Measurements from ENCODE around the gene LIAS.
"Not testable (repeated sequence)": the region's sequence is repeated elsewhere in the genome, so short reads cannot be mapped to it uniquely, and the experiment has no call there.

LIAS gene

DNA sequence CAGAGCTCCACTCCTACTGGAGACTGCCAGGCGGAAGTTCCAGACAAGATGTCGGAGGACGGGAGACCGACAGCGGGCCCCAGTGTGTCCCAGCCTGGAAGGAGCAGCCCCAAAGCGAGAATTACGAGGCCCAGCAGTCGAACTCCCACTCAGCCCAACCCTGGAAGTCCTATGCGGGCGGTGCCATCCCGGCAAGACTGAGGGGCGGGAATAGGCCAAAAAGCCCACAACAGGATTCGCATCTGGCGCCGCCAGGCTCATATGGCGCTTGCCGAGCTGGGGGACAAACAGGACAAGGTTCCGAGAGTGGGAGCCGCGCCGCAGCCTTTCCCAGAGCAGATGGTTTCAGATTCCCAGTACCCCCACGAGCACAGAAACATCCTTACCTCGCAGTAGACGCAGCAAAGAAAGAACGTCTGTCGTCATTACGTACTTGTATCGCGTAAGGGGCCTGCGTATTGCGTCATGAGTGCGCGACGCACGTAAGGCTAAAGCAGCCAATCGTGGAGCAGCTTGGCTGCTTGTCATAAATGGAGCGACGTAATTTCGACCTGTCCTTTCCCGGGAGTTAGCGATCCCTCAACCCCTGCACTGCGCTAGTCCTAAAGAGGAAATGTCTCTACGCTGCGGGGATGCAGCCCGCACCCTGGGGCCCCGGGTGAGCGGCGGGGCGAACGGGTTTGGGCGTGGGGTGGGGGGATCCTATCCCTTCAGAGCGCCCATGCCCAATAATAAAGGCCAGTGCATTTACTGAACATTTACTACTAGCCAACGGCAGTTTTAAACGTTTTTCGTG lies at the start of gene LIAS, which contains the start of gene RPL9:
TSS of gene LIAS (plus strand) at position 552 of the 796 bp plus-strand sequence. CDS start at position 614, 62 bp downstream.
TSS of gene RPL9 (minus strand) at position 418 of the 796 bp plus-strand sequence. CDS start 483 bp downstream, outside the sequence.
- DNase-seq = peak; percentile 99

DNA sequence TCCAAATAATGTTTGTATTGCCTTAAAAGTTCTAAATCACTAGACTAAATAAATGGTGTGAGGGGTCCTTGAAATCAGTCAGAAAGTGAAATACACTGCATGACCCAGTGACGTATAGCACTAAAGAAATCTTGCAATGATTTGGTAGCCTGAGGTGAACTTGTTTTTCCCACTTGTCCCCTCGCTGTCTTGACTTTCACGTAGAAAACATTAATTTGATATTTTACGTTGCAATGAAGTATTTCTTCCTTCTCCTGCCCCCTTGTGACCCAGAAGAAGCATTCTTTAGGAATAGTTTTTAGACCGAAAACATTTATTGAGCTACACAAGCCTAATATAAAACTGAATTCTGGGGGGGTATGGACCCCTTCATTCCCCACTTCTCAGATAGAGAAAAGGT lies 48.4 kb upstream of the LIAS start:
- DNase-seq = no peak

DNA sequence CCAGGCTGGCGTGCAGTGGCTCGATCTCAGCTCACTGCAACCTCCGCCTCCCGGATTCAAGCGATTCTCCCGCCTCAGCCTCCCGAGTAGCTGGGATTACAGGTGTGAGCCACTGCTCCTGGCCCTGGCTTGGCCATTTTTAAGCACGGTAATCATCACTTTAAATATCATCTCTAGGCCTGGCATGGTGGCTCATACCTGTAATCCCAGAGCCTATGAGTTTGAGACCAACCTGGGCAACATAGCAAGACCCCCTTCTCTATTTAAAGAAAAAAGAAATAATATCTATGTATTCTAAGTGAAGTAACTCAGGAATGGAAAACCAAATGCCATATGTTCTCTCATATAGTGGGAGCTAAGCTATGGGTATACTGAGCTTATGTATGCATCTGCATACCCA lies 47.3 kb upstream of the LIAS start:
- not testable (repeated sequence) for DNase-seq

DNA sequence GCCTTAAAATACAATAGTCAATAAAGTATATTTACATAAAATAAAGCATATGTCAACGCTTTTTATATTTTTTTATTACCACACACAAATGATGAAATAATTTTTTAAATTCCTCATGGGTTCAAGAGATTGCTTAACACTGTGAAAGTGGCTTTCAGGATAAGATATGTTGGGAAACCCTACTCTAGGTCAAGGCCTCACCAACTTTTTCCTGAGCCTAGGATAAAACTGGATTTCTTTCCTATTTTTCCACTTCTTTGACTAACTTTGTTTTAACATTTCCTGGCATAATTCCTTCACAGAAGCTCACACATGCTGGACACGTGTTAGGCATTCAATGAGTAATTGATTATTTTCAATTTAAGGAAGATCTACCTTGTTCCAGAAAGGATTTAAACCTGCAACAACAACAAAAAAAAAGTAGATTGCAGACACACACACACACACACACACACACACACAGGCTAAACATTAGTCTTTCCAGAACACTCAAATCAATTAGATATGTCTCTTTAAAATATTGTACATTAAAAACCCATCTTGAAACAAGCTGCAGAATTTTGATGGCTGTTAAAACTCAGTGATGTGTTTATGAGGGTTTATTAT lies 43.1 kb upstream of the LIAS start:
- DNase-seq = peak; percentile 10

DNA sequence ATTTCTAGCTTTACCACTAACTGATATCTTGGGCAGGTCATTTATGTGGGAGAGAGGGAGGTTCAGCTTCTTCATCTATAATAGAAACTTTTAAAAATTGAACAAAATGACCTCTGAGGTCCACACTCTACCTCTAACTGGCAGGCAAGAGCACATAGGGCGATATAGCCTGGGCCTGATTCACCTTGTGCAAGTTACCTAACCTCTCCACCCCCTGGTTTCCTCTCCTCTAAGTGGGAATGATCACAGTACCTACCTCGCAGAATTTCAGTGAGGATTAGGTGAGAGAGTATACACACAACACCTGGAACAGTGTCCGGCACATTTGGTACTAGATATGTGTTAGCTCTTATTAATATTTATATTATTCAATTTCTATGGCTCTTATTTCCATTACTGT lies 36.6 kb upstream of the LIAS start:
- no peak for DNase-seq

DNA sequence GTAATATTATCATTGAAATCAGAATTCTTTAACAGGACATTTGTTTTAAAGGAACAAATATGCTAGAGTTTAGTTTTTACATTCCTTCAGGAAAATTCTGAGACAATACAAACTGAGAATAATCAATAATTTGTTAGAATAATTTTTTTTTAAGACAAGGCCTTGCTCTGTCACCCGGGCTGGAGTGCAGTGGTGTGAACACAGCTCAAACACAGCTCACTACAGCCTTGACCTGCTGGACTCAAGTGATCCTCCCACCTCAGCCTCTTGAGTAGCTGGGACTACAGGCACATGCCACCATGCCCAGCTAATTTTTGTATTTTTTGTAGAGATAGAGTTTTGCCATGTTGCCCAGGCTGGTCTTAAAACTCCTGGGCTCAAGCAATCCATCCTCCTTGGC lies 33.6 kb upstream of the LIAS start:
- DNase-seq = not testable (repeated sequence)

DNA sequence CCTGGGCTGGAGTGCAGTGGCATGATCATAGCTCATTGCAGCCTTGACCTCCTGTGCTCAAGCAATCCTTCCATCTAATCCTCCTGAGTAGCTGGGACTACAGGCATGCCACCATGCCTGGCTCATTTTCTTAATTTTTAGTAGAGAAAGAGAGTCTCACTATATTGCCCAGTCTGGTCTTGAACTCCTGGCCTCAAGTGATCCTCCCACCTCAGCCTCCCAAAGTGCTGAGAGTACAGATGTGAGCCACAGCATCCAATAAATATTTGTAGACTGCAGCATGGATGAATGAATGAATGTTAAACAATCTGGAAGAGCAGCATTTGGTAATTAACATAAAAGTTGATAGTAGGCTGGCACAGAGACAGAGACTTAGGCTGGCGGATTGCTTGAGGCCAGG lies 32.1 kb upstream of the LIAS start:
- no peak for DNase-seq

DNA sequence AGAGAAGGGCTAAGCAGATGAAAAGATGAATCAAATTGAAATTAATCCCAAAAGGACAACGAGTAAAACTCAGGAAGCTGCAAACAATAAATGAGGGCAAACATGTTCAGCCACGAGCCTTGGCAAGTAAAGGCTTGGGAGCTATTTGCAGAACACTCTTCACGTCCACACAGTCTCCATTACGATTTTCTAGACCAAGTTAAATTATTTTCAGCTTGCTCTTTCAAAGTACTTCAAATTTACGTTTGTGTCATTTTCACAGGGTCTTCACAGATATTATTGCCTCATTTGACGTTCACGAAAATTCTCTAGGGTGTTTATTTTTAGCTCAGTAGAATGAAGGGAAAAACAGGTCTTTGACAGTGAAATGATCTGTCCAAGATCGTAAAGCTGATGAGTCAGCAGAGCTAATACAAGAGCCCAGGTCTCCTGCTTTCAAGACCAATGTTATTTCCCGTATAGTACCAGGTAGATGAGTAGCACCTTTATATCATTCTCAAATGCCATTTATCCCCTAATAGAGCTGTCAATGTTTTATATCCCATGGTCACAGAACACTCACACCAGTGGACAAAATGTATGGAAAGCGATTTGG lies 31.2 kb upstream of the LIAS start:
- no peak for DNase-seq

DNA sequence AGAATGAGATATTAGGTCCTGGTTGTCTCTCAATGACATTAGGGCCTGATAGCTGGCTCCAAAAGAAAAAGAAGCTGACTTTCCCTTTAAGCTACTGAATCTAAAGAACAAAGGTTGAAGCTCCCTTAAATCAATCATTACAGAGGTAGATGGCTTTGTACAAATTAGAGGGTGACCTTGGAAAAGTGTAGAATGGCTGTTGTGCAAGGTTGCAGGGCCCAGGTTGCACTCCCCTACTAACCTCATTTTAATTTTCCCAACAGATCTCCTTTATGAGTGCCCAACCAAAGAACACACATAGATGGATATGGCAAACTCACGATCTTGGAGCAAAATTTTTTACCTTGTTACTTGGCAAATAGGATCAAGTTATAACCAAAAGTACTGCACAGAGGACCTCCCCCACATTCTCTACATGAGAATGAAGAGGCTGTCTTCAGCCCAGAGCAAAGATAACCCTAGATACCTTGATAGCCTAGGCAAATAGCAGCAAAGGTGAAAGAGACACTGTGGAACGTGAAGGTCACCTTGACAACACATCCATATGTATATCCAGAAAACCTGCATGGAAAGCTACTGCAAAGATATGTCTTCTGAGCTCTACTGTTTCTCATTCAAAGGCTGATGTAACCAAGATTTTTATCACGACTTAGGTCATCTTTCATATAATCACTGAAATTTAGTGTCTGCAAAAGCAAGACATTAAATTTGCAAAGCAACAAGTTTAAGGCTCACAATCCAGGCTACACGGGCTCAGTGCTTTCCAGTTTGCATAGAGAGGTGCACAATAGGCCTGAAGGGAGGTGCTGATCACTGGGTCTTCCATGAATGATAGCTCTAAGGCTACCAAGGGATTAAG lies 29.2 kb upstream of the LIAS start:
- no peak for DNase-seq

DNA sequence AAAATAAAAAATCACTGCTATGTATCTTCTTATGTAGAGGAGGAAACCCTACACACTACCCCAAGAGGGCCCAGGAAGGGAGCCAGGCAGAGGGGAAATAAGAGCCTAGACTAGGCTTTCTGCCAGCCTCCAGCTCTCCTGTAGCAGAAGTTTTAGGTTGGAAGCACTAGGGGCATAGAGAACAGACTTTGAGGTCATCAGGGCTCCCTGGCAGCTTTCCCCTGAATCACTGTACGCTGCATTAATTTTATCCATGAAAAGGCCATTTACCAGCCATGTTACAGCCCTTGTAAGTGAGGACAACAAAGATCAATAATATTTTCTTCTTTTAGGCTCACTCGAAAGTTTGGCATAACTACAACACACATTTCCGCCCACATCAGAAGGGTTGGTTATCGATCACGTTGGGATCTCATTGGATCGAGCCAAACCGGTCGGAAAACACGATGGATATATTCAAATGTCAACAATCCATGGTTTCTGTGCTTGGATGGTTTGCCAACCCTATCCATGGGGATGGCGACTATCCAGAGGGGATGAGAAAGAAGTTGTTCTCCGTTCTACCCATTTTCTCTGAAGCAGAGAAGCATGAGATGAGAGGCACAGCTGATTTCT lies 24.9 kb upstream of the LIAS start:
- DNase-seq = no peak

DNA sequence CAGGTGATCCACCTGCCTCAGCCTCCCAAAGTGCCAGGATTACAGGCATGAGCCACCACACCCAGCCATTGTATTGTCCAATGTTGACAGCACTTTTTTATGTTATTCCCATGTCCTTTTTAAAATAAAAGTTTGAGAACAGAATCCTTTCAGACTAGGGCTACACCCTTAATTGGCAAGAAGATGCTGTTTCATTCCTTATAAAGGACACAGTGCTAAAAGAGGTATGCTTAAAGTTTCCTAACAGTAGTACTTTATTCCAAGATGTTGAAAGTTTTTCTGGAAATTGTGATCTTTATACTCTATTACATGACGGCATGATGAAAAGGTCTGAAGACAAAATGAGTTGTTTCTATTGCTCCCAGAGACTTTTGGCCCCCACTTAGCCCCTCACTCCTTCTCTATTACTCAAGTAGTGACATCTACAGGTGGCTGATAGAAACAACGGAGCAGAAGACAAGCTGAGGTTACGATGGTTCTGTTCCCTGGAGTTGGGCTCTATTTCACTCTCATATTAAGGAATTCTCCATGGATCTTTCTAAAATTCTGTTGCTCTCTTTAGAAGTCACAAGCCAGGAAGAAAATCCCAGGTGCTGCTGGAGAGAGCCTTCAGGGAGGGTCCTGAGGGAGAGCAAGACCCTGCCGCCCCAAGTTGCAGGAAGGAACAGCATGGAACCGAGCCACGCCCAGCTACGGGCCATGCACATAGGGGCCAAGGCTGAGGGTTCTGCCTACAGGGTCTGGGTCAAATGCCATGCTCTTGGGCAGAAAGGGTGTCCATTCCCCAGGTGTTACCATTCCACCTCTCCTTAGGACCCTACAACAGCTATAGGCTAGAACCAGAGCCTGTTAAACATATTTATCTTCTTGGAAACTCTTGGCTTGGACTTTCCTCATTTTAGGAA lies 22.9 kb upstream of the LIAS start:
- DNase-seq = no peak

DNA sequence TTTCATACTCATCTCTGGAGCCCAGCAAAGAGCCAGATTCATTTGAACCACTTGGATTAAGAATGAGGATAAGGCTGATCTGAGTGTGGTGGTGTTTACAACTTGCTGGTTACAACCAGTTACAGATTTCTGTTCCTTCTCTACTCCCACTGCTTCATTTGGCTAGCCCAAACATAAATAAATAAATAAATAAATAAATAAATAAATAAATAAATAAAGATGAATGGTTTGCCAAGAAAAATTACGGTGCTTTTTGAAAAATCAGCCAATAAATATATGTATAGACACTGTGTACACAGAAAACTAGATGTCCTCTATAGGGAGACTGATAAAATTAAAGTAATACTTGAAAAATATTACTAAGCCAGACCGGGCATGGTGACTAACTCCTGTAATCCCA lies 17.3 kb upstream of the LIAS start:
- DNase-seq = no peak

DNA sequence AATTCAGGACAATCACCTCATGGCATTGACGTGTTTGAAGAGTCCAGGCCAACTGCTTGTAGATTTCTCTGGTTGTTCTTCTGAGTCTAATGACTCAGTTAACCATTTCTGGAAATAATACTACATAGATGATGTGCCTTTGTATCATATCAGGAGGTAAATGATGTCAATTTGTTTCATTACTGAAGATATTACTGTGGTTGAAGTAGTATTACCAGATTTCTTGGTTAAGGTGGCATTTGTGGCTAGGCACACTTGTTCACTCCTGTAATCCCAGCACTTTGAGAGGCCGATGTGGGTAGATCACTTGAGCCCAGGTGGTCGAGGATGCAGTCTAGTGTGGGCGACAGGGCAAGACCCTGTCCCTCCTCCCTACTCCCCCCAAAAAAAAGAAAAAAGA lies 15.9 kb upstream of the LIAS start:
- DNase-seq = no peak

DNA sequence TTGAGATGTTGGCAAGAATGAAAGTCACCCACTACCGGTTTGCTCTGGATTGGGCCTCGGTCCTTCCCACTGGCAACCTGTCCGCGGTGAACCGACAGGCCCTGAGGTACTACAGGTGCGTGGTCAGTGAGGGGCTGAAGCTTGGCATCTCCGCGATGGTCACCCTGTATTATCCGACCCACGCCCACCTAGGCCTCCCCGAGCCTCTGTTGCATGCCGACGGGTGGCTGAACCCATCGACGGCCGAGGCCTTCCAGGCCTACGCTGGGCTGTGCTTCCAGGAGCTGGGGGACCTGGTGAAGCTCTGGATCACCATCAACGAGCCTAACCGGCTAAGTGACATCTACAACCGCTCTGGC lies 12.4 kb upstream of the LIAS start:
- DNase-seq = no peak

DNA sequence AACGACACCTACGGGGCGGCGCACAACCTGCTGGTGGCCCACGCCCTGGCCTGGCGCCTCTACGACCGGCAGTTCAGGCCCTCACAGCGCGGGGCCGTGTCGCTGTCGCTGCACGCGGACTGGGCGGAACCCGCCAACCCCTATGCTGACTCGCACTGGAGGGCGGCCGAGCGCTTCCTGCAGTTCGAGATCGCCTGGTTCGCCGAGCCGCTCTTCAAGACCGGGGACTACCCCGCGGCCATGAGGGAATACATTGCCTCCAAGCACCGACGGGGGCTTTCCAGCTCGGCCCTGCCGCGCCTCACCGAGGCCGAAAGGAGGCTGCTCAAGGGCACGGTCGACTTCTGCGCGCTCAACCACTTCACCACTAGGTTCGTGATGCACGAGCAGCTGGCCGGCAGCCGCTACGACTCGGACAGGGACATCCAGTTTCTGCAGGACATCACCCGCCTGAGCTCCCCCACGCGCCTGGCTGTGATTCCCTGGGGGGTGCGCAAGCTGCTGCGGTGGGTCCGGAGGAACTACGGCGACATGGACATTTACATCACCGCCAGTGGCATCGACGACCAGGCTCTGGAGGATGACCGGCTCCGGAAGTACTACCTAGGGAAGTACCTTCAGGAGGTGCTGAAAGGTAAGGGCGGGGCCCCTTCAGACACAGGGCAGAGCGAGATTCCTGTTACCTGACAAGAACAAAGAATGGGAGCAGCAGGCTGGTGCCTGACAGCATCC lies 11.8 kb upstream of the LIAS start:
- peak; percentile 42 for DNase-seq

DNA sequence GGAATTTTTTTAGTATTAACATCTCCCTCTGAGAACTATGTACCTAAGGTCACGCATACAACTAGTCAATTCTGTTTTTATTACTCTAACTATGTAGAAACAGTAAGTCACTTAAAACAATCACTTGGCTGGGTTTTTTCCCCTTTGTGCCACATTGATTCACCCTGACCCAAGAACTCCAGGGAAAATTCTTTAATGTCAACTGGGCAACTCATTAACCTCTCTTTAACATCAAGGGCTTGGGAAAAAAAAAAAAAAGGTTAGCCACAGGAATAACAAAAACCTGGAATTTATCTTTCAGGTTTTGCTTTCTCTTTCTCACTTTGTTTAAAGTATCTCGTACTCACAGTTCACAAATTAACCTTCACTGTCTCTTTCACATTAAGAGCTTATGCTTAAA lies 8.2 kb upstream of the LIAS start:
- no peak for DNase-seq

DNA sequence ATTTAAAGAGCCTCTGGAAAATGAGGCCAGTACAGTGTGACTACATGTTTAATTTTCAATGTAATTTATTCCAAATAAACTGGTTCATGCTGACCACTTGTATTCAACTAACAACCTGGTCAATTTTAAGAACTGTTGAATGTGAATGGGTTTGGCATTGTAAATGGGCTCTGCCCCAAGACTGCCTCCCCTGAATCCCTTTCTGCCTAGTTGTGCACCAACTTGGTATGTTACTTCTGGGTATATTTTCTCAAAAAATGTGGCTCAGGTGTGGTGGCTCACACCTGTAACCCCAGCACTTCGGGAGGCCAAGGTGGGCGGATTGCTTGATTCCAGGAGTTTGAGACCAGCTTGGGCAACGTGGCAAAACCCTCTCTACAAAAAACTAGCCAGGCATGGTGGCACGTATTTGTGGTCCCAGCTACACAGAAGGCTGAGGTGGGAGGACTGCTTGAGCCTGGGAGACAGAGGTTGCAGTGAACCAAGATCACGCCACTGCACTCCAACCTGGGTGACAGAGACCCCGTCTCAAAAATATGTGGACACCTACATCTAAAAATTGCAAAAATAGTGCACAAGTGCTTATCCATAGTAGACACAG lies 7.3 kb upstream of the LIAS start:
- no peak for DNase-seq

DNA sequence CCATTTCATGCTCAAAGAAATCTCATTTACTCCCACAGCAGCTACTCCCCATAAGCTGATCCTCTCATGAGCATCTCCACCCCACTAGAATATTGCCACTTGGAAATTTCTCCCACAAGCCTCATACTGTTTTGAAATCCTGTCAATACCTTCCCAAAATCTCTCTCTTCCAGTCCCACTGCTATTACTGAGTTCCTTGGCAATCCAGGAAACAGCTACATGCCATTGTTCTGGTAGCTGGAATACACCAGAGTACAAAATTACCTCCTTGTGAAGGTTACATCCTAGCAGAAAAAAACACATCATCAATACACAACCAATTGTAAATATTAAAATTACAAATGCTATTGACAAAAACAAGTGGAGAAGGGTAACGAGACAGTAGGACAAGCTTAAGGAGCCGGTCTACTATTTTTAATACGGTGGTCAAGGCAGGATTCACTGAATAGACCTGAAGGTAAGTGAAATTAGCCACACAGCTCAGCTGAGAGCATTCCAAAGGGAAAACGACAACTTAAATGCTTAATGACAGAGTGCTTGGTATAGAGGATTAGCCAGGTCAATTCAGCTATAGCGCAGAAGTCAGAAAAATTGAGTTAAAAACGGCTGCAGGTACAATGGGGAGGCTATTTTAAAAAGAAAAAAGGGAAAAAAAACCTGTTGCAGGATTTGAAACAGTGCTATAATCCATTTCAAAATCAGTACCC lies 6.5 kb upstream of the LIAS start:
- DNase-seq = no peak

DNA sequence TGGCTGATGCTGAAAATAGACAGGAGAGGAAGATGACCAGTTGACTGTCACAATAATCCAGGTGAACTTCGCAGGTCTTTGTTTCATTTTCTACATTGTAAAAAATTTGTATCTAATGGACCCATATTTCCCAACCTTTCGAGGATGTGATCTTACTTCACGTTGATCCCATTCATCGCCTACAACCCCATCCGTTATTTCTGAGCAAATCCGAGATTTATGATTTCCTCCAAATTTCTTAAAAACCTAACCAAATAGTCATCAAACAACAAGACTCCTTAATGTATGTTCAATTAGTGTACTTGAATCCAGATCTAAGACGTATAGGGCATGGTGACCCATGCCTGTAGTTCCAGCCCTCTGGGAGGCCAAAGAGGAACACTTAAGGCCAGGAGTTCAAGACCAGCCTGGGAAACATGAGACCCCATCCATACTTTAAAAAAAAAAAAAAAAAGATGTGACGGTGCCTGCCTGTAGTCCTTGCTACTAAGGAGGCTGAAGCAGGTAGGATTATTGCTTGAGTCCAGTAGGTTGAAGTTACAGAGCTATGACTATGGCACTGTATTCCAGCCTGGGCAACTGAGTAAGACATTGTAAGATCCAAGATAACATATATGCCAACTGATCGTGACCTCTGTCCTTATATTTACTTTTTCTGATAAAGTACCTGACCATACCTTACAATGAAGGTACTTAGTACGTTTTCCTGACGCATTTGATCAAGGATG lies 5.8 kb upstream of the LIAS start:
- no peak for DNase-seq

All from fibroblast of upper back skin (primary cell).